Measurements from ENCODE around the gene CPAMD8.

DNA sequence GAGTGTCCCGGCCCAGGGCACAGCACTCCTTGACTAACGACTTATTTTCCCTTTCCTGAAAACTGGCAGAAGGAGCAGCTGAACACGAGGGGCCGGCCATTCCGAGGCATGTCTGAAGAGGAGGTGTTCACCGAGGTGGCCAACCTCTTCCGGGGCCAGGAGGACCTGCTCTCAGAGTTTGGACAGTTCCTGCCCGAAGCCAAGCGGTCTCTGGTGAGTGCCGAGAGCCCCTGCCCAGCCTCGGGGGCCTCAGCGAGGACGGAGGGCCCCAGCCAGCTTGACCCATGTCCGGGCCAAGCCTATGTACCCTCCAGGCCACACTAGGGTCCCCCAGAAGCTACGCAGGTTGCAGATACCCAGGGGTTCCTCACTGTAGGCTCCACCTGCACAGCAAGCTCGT is 179.7 kb downstream of the CPAMD8 start:
- TF ChIP-seq STAT3 (IDR thresholded peaks at IDR 0.05; ENCODE audit: low read depth, low read length) (no peak), CREB1 (IDR thresholded peaks at IDR 0.05; ENCODE audit: low read depth) (no peak), WRNIP1 (IDR thresholded peaks at IDR 0.05; ENCODE audit: borderline replicate concordance, low read depth, low read length) (no peak), JUNB (IDR thresholded peaks at IDR 0.05) (no peak), EZH2 (IDR thresholded peaks at IDR 0.05; ENCODE audit: borderline replicate concordance, control insufficient read depth, low read depth, low read length) (no peak)
- TF ChIP-seq, protein P1, sequence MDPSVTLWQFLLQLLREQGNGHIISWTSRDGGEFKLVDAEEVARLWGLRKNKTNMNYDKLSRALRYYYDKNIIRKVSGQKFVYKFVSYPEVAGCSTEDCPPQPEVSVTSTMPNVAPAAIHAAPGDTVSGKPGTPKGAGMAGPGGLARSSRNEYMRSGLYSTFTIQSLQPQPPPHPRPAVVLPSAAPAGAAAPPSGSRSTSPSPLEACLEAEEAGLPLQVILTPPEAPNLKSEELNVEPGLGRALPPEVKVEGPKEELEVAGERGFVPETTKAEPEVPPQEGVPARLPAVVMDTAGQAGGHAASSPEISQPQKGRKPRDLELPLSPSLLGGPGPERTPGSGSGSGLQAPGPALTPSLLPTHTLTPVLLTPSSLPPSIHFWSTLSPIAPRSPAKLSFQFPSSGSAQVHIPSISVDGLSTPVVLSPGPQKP (IDR thresholded peaks at IDR 0.05; ENCODE audit: low read depth, low read length) = no peak
- TF ChIP-seq, protein P2, sequence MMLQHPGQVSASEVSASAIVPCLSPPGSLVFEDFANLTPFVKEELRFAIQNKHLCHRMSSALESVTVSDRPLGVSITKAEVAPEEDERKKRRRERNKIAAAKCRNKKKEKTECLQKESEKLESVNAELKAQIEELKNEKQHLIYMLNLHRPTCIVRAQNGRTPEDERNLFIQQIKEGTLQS (IDR thresholded peaks at IDR 0.05; ENCODE audit: borderline replicate concordance, extremely low read depth, low read depth, low read length) = no peak

All from GM12878 (cell line).